Glutamatergic neuron (in vitro differentiated cells): Measurements from ENCODE around the gene ARHGAP25. TPM values are rescaled to one million over a fixed set of nuclear protein-coding genes. Genes with fewer than 3 reads are reported as not detected.

ENCODE experiments used
- DNase-seq: peaks from one replicate; pipeline ENCODE4 v3.0.0; 2022
- H3K27ac Mint-ChIP-seq: one replicate; pipeline ENCODE4 v1.8.0; 2020; ENCODE audit warnings: mild to moderate bottlenecking, mixed read lengths, inconsistent platforms; ENCODE audit not compliant: unreplicated experiment
- H3K27me3 Mint-ChIP-seq: one replicate; pipeline ENCODE4 v1.8.0; 2020; ENCODE audit warnings: mild to moderate bottlenecking, moderate library complexity, mixed read lengths, inconsistent platforms; ENCODE audit not compliant: unreplicated experiment
- H3K36me3 Mint-ChIP-seq: one replicate; pipeline ENCODE4 v1.8.0; 2020; ENCODE audit warnings: mild to moderate bottlenecking, mixed read lengths, inconsistent platforms; ENCODE audit not compliant: unreplicated experiment
- H3K4me1 Mint-ChIP-seq: one replicate; pipeline ENCODE4 v1.8.0; 2020; ENCODE audit warnings: mild to moderate bottlenecking, low read depth, mixed read lengths, inconsistent platforms; ENCODE audit not compliant: unreplicated experiment
- H3K4me3 Mint-ChIP-seq: one replicate; pipeline ENCODE4 v1.8.0; 2020; ENCODE audit warnings: mild to moderate bottlenecking, mixed read lengths, inconsistent platforms; ENCODE audit not compliant: unreplicated experiment
- H3K9me3 Mint-ChIP-seq: one replicate; pipeline ENCODE4 v1.8.0; 2020; ENCODE audit warnings: mild to moderate bottlenecking, moderate library complexity, mixed read lengths, inconsistent platforms; ENCODE audit not compliant: unreplicated experiment
- total RNA-seq: library from RNA; stranded (reverse); fragmentation: NEBNext Ultra II Directional; extraction: Animal tissue kit (Norgen Biotek cat#: 25700); gene quantifications from one replicate; pipeline ENCODE4 v1.2.1, GENCODE V29; 2021; ENCODE audit not compliant: unreplicated experiment
- TF ChIP-seq, protein P1 (sequence below): fragments of 200-600 bp; sonication (generic); IDR thresholded peaks from one replicate; pipeline ENCODE4 v1.5.0; 2021; ENCODE audit not compliant: partially characterized antibody, unreplicated experiment

Gene ARHGAP25
- total RNA-seq, 1 donor from 2014 or later: 1.4 TPM

- Mint-ChIP-seq H3K27ac (no peak overlapping the region), H3K4me3 (no peak overlapping the region), H3K36me3 (no peaks in the 10 kb centered on the region), H3K9me3 (no peaks in the 10 kb centered on the region), H3K27me3 (peaks cover 2% of the 10 kb centered on the region), H3K4me1 (no peaks in the 10 kb centered on the region)
- TF ChIP-seq, protein P1, sequence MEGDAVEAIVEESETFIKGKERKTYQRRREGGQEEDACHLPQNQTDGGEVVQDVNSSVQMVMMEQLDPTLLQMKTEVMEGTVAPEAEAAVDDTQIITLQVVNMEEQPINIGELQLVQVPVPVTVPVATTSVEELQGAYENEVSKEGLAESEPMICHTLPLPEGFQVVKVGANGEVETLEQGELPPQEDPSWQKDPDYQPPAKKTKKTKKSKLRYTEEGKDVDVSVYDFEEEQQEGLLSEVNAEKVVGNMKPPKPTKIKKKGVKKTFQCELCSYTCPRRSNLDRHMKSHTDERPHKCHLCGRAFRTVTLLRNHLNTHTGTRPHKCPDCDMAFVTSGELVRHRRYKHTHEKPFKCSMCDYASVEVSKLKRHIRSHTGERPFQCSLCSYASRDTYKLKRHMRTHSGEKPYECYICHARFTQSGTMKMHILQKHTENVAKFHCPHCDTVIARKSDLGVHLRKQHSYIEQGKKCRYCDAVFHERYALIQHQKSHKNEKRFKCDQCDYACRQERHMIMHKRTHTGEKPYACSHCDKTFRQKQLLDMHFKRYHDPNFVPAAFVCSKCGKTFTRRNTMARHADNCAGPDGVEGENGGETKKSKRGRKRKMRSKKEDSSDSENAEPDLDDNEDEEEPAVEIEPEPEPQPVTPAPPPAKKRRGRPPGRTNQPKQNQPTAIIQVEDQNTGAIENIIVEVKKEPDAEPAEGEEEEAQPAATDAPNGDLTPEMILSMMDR: no peak
- DNase-seq: no peak
Measured at GRCh38 chr2:68717305-68717661, 17.3 kb upstream of the ARHGAP25 start.

DNA sequence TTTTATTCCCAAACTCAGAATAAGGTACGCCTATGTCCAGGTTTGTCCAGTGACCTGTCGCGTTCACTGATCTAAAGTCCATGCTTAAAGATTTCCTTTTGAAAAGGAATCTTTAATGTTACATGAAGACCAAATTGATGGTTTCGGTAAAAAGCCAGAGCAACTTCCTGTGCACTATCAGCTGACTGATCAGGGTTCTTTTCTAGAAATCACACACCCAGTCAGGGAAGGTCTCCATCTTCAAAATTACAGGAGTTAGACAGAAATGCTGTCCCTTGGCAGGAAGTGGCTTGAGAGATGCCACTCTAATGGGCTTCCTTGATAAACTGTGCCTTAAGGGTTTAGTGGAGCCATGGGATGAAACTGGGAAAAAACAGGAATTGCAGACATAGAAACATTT is 14.7 kb upstream of the ARHGAP25 start:
- Mint-ChIP-seq H3K4me1 (no peaks in the 10 kb centered on the region), H3K27ac (no peak overlapping the region), H3K36me3 (no peaks in the 10 kb centered on the region), H3K9me3 (no peaks in the 10 kb centered on the region), H3K27me3 (peaks cover 2% of the 10 kb centered on the region), H3K4me3 (no peak overlapping the region)
- no peak for DNase-seq
- TF ChIP-seq, protein P1: no peak

DNA sequence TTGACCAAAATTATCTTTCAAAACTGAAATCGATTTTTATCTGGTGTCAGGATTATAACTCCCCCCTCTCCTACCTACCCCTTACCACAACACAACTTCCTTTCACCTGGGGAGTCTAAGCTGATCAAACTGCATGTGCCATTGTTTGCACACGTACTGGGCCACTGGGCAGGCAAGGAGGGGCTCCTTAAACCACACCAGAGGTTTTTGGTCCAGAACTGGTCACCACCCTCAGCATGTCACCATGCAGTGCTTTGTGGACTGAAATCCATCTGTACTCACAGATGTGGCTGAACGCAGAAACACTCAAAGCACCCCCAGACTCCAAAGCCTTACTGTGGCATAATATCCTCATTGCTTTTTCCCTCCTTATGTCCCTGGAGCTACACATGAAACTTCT is 13.9 kb upstream of the ARHGAP25 start:
- peaks cover 2% of the 10 kb centered on the region for H3K27me3 Mint-ChIP-seq
- H3K27ac Mint-ChIP-seq: no peak overlapping the region
- no peak overlapping the region for H3K4me3 Mint-ChIP-seq
- no peaks in the 10 kb centered on the region for H3K4me1 Mint-ChIP-seq
- H3K36me3 Mint-ChIP-seq: no peaks in the 10 kb centered on the region
- H3K9me3 Mint-ChIP-seq: no peaks in the 10 kb centered on the region
- TF ChIP-seq, protein P1: no peak
- DNase-seq: no peak

DNA sequence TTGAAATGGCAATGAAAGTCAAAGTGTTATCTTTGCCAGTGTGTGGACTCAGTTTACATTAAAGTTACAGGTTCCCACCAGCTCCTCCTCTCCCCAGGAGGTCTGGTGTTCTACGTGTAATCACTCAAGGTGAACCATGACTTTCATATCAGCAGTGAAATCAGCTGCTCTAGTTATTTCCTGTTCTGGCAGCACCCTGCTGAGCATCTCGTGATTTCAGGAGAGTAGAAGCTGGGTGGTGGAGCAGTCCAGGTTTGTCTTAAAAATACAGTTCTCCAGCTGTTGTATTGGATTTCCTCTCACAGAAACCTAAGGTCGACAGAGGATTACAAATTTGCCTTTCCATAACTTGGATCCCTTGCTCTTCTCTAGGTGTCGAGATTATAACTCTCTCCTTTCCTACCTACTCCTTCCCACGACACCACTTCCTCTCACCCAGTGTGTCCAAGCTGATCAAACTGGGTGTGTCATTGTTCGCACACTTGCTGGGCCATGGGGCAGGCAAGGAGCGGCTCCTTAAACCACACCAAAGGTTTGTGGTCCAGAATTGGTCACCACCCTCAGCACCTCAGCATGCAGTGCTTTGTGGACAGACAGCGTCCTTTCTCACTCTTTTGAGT is 13.0 kb upstream of the ARHGAP25 start:
- no peak for DNase-seq
- Mint-ChIP-seq H3K27me3 (peaks cover 2% of the 10 kb centered on the region), H3K4me3 (no peak overlapping the region), H3K9me3 (no peaks in the 10 kb centered on the region), H3K4me1 (no peaks in the 10 kb centered on the region), H3K36me3 (no peaks in the 10 kb centered on the region), H3K27ac (no peak overlapping the region)
- TF ChIP-seq, protein P1: no peak

- H3K9me3 Mint-ChIP-seq: no peaks in the 10 kb centered on the region
- TF ChIP-seq, protein P1: no peak
- DNase-seq: no peak
- no peaks in the 10 kb centered on the region for H3K4me1 Mint-ChIP-seq
- no peak overlapping the region for H3K4me3 Mint-ChIP-seq
- no peaks in the 10 kb centered on the region for H3K36me3 Mint-ChIP-seq
- peaks cover 2% of the 10 kb centered on the region for H3K27me3 Mint-ChIP-seq
- no peak overlapping the region for H3K27ac Mint-ChIP-seq
Measured at GRCh38 chr2:68722712-68723111, 11.9 kb upstream of the ARHGAP25 start.
